Nephron progenitor cell (in vitro differentiated cells): Measurements from ENCODE around the gene ADGRB2.

ENCODE experiments used
- DNase-seq: peaks from one replicate; pipeline ENCODE4 v3.0.0; 2021
- H3K27ac Mint-ChIP-seq: 2 replicates; pipeline ENCODE4 v1.8.0; 2021; ENCODE audit warnings: mild to moderate bottlenecking, moderate library complexity, mixed read lengths
- H3K27me3 Mint-ChIP-seq: 2 replicates; pipeline ENCODE4 v1.8.0; 2021; ENCODE audit warnings: mild to moderate bottlenecking, low read depth, mixed read lengths; ENCODE audit not compliant: poor library complexity
- H3K36me3 Mint-ChIP-seq: 2 replicates; pipeline ENCODE4 v1.8.0; 2021; ENCODE audit warnings: low read depth, mixed read lengths
- H3K4me1 Mint-ChIP-seq: 2 replicates; pipeline ENCODE4 v1.8.0; 2021; ENCODE audit warnings: mixed read lengths
- H3K4me3 Mint-ChIP-seq: 2 replicates; pipeline ENCODE4 v1.8.0; 2021; ENCODE audit warnings: mild to moderate bottlenecking, moderate library complexity, mixed read lengths
- H3K9me3 Mint-ChIP-seq: 2 replicates; pipeline ENCODE4 v1.8.0; 2021; ENCODE audit warnings: mild to moderate bottlenecking, moderate library complexity, mixed read lengths
- TF ChIP-seq, protein P1 (sequence below): fragments of 200-600 bp; sonication (generic); IDR thresholded peaks from 2 replicates; pipeline ENCODE4 v1.5.0; 2021; ENCODE audit warnings: antibody characterized with exemption

ADGRB2 gene

GRCh38 chr1:31778763-31779488 lies 14.8 kb upstream of the ADGRB2 start:
- peaks cover 55% of the 10 kb centered on the region for H3K27me3 Mint-ChIP-seq
- H3K4me3 Mint-ChIP-seq, result no peak overlapping the region
- no peak overlapping the region for H3K27ac Mint-ChIP-seq

DNA sequence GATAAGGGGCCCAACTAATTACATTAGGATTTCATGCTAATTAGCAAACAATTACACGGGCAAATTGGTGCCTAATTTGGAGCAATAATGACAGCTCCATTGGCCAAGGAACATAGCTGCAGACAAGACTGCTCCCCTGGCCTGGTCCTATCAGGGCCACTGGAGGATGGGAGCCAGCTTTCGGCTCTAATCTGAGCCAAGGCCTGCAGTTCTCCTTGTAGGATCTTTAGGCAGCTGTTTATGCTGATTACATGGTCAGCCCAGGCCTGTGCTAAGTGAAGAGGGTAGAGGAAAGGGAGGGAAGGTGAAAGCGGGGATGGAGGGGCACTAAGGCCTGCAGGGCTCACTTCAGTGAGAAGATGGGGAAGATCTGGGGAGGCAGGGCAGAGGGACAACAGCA lies 12.4 kb upstream of the ADGRB2 start:
- Mint-ChIP-seq H3K27ac (no peak overlapping the region), H3K4me3 (no peak overlapping the region), H3K9me3 (peaks cover 3% of the 10 kb centered on the region), H3K27me3 (peaks cover 76% of the 10 kb centered on the region), H3K36me3 (no peaks in the 10 kb centered on the region), H3K4me1 (peaks cover 38% of the 10 kb centered on the region)
- TF ChIP-seq, protein P1, sequence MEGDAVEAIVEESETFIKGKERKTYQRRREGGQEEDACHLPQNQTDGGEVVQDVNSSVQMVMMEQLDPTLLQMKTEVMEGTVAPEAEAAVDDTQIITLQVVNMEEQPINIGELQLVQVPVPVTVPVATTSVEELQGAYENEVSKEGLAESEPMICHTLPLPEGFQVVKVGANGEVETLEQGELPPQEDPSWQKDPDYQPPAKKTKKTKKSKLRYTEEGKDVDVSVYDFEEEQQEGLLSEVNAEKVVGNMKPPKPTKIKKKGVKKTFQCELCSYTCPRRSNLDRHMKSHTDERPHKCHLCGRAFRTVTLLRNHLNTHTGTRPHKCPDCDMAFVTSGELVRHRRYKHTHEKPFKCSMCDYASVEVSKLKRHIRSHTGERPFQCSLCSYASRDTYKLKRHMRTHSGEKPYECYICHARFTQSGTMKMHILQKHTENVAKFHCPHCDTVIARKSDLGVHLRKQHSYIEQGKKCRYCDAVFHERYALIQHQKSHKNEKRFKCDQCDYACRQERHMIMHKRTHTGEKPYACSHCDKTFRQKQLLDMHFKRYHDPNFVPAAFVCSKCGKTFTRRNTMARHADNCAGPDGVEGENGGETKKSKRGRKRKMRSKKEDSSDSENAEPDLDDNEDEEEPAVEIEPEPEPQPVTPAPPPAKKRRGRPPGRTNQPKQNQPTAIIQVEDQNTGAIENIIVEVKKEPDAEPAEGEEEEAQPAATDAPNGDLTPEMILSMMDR, result no peak
- DNase-seq, result no peak

More at GRCh38 chr1:31778763-31779488, 14.8 kb upstream of the ADGRB2 start:
- Mint-ChIP-seq H3K9me3 (peaks cover 3% of the 10 kb centered on the region), H3K36me3 (no peaks in the 10 kb centered on the region), H3K4me1 (peaks cover 39% of the 10 kb centered on the region)
- no peak for DNase-seq
- TF ChIP-seq, protein P1, result no peak

GRCh38 chr1:31776032-31776431 lies 11.9 kb upstream of the ADGRB2 start:
- Mint-ChIP-seq H3K27ac (no peak overlapping the region), H3K36me3 (no peaks in the 10 kb centered on the region), H3K27me3 (peaks cover 81% of the 10 kb centered on the region), H3K9me3 (peaks cover 3% of the 10 kb centered on the region), H3K4me3 (no peak overlapping the region), H3K4me1 (peaks cover 38% of the 10 kb centered on the region)
- TF ChIP-seq, protein P1, result no peak
- DNase-seq, result no peak

- DNase-seq, result no peak
- H3K27ac Mint-ChIP-seq, result no peak overlapping the region
- H3K36me3 Mint-ChIP-seq, result no peaks in the 10 kb centered on the region
- peaks cover 87% of the 10 kb centered on the region for H3K27me3 Mint-ChIP-seq
- TF ChIP-seq, protein P1, result no peak
- H3K4me3 Mint-ChIP-seq, result no peak overlapping the region
- peaks cover 38% of the 10 kb centered on the region for H3K4me1 Mint-ChIP-seq
- peaks cover 3% of the 10 kb centered on the region for H3K9me3 Mint-ChIP-seq
Observed at GRCh38 chr1:31775210-31775999, 11.3 kb upstream of the ADGRB2 start.

DNA sequence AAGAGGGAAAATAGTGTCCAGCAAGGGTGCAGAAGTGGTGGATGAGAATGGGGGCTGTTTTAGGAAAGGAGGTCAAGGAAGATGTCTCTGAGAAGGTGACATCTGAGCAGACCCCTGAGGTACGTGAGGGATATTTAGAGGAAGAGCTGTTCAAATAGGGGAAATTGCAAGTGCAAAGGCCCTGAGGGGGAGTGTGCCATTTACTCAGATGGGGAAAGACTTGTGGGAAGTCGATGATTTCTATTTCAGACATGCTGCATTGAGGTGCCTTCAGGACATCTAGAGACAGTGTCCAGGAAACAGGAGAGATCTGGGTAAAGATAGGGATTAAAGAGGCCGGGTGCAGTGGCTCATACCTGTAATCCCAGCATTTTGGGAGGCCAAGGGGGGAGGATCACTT lies 10.4 kb upstream of the ADGRB2 start:
- Mint-ChIP-seq H3K4me1 (peaks cover 38% of the 10 kb centered on the region), H3K27ac (no peak overlapping the region), H3K27me3 (peaks cover 94% of the 10 kb centered on the region), H3K36me3 (no peaks in the 10 kb centered on the region), H3K4me3 (no peak overlapping the region), H3K9me3 (peaks cover 3% of the 10 kb centered on the region)
- DNase-seq, result no peak
- TF ChIP-seq, protein P1, result no peak
